ENCODE data around the gene MPRIP. TPM values are rescaled to one million over a fixed set of nuclear protein-coding genes. Genes with fewer than 3 reads are reported as not detected.

Gene MPRIP
- total RNA-seq, 3 donors from 2014 or later: 121 to 132 (median 132) TPM

DNA sequence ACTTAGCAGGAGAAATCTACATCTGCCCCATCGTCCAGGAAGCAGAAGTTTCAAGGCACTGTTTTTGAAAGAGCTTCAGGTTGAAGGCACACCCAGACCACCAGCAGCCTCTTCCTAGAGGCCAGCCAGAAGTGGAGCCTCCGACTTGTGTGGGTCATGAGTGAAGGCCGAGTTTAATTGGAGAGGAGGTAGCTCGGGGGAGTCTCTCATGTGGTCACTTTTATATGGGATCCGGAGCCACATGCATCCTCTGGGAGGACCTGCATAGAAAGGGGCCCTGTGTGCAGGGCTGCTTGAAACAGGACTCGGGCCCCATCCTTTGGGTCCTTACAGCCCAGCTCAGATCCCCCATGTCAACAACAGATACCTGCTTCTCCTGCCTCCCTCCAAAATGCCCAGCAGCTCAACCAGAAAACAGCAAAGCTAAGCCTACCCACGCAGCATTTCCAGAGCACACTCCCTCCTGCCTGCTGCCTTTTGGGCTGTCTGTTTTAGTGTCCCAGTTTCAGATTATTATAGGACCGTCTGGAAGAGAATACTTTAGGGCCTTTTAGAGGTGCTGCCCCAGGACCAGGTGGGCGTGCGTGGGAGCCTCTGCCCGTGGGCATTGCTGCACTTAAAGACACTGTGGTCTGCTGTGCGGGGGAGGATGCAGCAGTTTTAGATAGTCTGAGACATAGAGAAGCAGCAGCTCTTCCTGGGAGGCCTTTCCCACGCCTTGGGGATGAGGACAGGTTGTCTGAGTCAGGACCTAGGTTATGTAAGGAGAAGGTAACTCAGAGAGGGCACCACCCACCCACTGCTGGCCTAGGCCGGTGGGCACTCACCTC lies 29.5 kb downstream of the MPRIP start:
- H3K4me1 Mint-ChIP-seq (ENCODE audit: low read depth): peaks cover 62% of the 10 kb centered on the region
- ATAC-seq: no peak
- no peak overlapping the region for H3K4me3 Mint-ChIP-seq
- DNase-seq: no peak
- peaks cover 10% of the 10 kb centered on the region for H3K9me3 Mint-ChIP-seq
- no peaks in the 10 kb centered on the region for H3K27me3 Mint-ChIP-seq (ENCODE audit: low read depth)
- H3K36me3 Mint-ChIP-seq (ENCODE audit: insufficient read depth): peaks cover 16% of the 10 kb centered on the region

DNA sequence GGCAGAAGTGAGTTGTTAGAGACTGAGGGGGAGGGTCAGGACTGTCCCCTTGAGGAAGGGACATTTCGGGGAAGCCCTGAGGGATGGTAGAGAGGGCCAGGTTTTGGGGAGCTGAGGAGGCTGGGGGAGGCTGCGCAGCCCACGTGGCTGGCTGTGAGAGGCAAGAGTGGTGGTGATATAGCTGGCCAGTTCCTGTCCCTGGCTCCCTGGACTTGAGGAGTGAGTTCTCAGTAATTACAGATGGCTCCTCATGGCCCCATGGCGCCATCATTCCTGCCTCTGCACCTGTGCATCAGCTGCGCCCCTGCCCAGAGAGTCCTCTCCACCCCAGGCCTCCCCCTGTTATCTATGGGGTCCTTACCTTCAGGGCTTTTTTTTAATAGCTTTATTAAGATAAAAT lies 30.3 kb downstream of the MPRIP start:
- H3K4me1 Mint-ChIP-seq (ENCODE audit: low read depth): peaks cover 61% of the 10 kb centered on the region
- no peak for DNase-seq

DNA sequence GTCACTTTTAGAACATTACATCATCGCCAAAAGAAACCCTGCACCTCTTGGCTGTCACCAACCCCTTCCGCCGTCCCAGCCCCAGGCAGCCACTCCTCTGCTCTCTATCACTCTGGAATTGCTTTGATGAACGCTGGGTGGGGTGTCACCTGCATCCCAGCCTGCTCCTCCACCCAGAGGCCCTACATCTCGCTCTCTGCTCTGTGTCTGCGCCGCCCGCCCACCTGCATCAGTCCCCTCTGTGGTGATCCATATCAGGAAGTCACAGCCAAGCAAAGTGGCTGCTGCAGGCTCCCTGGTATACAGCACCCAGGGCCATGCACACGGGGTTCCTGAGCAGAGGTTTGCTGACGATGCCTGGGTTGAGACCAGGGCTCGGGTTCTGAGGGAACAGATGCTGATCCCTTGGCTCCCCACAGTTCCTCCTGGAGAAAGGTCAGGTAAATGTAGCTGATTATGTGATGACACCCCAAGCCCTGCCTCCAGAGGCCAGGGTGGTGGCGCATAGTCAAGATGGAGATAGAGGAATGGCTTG lies 30.8 kb downstream of the MPRIP start:
- ATAC-seq (no peak), DNase-seq (no peak)
- Mint-ChIP-seq H3K27me3 (ENCODE audit: low read depth) (no peaks in the 10 kb centered on the region), H3K36me3 (ENCODE audit: insufficient read depth) (peaks cover 22% of the 10 kb centered on the region), H3K4me1 (ENCODE audit: low read depth) (peaks cover 59% of the 10 kb centered on the region), H3K9me3 (peaks cover 10% of the 10 kb centered on the region), H3K4me3 (no peak overlapping the region)

More for the DNA sequence above, 30.3 kb downstream of the MPRIP start:
- Mint-ChIP-seq H3K9me3 (peaks cover 10% of the 10 kb centered on the region), H3K36me3 (ENCODE audit: insufficient read depth) (peaks cover 20% of the 10 kb centered on the region), H3K4me3 (no peak overlapping the region), H3K27me3 (ENCODE audit: low read depth) (no peaks in the 10 kb centered on the region)
- ATAC-seq: no peak

DNA sequence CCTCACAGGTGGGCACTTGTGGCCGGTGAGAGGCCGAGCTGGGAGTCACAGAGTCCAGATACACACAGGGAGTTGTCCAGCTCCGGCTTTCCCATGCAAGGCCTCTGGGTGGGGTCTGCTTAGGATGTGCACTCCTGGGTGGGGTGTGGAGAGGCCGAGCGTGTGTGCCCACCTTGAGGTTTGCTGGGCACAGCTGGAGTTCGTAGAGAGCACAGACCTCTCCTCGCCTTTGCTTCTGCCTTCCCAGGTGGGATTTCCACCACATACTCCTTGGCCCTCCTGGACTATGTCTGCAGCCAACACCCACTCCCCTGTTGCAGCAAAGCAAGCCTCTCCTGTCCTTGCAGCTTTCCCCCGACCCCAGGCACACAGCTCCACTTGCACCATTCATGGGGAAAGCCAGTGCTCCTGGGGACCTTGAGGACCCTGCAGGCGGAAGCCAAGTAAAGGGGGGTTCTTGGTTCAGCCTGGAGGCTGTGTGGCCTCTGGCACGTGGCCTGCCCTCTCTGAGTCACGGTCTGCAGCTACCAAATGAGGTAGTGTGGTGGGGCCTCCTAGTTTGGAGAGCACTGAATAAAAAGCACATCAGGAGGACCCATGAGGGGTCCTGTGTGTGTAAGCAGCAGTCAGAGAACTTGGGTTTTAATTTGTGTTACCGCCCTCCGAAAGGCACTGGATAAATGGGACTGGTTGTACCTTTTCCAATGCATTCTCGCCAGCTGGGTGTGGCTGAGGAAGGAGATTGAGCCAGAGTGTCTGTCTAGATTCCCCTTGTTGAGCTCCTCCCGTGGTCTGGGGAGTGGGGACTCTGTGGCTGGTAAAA lies 31.5 kb downstream of the MPRIP start:
- peaks cover 57% of the 10 kb centered on the region for H3K4me1 Mint-ChIP-seq (ENCODE audit: low read depth)
- H3K9me3 Mint-ChIP-seq: peaks cover 10% of the 10 kb centered on the region
- ATAC-seq (no peak), DNase-seq (no peak)
- H3K27me3 Mint-ChIP-seq (ENCODE audit: low read depth): no peaks in the 10 kb centered on the region
- peaks cover 26% of the 10 kb centered on the region for H3K36me3 Mint-ChIP-seq (ENCODE audit: insufficient read depth)
- H3K4me3 Mint-ChIP-seq: no peak overlapping the region

DNA sequence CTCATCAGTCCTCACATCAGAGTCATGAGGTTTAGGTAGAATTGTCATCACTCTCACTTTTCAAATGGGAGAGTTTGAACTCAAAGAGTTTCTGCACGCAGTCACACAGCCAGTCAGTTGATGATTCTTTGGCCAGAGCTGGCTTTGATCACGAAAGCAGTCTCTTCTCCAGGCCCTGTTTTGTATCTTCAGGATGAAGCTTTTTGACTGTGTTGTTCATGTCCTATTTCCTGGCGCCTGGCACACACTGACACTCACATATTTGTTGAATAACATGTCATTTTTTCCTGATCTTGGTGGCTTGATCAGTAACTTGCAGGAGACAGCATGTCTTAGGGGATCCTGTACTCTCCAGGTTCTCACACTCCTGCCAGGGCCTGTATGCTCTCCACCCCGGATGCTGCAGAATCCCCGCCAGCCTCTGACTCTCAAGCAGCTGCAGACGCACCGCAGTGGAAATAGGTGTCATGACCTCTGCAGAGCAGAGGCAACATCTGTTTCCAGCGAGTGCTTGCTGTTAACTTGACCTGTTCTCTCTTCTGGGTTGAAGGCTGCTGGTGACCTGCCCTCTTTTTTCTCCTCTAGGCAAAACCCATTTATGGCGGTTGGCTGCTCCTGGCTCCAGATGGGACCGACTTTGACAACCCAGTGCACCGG lies 33.0 kb downstream of the MPRIP start:
- no peak for DNase-seq
- H3K36me3 Mint-ChIP-seq (ENCODE audit: insufficient read depth): peaks cover 24% of the 10 kb centered on the region
- ATAC-seq: peak in 1 of 2 donors; percentile 35
- H3K4me1 Mint-ChIP-seq (ENCODE audit: low read depth): peaks cover 51% of the 10 kb centered on the region
- peaks cover 6% of the 10 kb centered on the region for H3K9me3 Mint-ChIP-seq
- H3K27me3 Mint-ChIP-seq (ENCODE audit: low read depth): no peaks in the 10 kb centered on the region
- H3K4me3 Mint-ChIP-seq: no peak overlapping the region

DNA sequence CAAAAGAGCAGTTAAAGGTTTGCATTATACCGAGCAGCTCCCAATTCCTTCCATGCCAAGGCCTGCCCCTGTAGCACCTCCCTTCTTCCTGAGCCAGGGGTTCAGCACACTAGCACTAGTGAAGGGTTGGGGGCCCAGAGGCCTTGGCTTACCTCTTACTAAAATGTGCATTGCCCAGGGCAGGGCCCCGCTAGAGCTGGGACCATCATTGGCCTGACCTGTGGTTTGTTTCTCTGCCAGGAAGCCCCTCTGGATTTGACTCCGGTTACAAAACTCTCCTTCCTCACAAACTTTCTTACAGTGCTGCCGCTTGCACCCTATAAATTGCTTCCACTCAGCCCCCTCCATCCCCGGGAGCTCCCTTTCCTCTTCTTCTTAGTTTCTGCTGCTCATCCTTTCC lies 33.8 kb downstream of the MPRIP start:
- H3K4me3 Mint-ChIP-seq: no peak overlapping the region
- no peak for ATAC-seq
- no peak for DNase-seq
- peaks cover 18% of the 10 kb centered on the region for H3K36me3 Mint-ChIP-seq (ENCODE audit: insufficient read depth)
- no peaks in the 10 kb centered on the region for H3K27me3 Mint-ChIP-seq (ENCODE audit: low read depth)
- no peaks in the 10 kb centered on the region for H3K9me3 Mint-ChIP-seq
- H3K4me1 Mint-ChIP-seq (ENCODE audit: low read depth): peaks cover 44% of the 10 kb centered on the region

DNA sequence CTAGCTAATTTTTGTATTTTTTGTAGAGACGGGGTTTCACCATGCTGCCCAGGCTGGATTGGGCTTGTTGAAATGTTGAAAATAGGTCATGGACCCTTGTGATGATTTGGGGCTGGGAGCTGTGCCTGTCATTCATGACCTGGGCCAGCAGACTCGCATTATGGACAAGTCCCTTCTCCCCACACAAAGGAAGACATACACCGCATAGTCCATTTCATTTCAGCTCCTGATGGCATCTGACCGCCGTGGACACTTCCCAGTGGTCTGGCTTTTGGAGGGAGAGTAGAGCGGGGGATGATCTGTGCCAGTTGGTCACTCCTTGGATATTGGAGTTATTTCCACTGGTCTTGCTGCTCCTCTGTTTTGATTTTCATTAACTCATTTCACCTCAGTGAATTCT lies 34.8 kb downstream of the MPRIP start:
- DNase-seq (no peak), ATAC-seq (no peak)
- peaks cover 18% of the 10 kb centered on the region for H3K36me3 Mint-ChIP-seq (ENCODE audit: insufficient read depth)
- H3K27me3 Mint-ChIP-seq (ENCODE audit: low read depth): no peaks in the 10 kb centered on the region
- no peaks in the 10 kb centered on the region for H3K9me3 Mint-ChIP-seq
- peaks cover 36% of the 10 kb centered on the region for H3K4me1 Mint-ChIP-seq (ENCODE audit: low read depth)
- H3K4me3 Mint-ChIP-seq: no peak overlapping the region

DNA sequence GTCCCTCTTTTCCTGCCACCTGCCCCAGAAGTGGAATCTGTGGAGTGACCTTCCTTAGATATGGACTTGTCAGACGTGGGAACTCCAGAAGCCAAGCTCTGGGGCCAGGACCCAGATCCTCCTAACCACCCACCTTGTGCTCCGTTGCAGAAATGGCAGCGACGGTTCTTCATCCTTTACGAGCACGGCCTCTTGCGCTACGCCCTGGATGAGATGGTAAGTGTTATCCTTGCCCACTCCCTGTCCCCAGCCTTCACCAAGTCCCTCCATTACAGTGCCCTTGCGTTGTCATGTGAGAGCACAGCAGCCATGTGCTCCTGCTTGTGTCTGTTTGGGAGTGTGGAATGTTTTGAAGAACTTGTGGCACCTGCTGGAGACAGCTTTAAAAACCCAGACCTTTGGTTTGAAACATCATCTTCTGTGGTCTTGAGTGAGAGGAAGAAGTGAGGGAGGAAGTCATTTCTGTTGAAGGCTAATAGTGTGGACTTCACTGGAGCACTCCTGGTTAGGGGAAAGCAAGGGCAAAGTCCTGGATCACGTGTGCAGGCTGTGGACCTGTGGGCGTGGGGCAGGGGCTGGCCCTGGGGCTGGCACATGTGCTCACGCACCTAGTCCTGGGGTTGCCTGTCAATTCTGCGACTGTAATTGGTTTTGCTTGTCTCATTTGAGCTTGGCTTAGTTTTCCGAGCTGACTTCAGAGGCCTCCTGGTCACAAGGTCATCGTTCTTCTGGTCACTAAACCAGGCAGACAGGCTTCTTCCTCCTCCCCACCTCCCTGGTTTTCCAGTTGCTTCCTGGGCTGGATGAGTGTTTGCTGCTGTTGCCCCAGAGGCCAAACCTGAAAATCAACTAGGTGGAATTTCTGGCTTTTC lies 35.8 kb downstream of the MPRIP start:
- Mint-ChIP-seq H3K4me1 (ENCODE audit: low read depth) (peaks cover 28% of the 10 kb centered on the region), H3K36me3 (ENCODE audit: insufficient read depth) (peaks cover 23% of the 10 kb centered on the region), H3K9me3 (no peaks in the 10 kb centered on the region), H3K27me3 (ENCODE audit: low read depth) (no peaks in the 10 kb centered on the region), H3K4me3 (no peak overlapping the region)
- no peak for ATAC-seq
- DNase-seq: no peak

DNA sequence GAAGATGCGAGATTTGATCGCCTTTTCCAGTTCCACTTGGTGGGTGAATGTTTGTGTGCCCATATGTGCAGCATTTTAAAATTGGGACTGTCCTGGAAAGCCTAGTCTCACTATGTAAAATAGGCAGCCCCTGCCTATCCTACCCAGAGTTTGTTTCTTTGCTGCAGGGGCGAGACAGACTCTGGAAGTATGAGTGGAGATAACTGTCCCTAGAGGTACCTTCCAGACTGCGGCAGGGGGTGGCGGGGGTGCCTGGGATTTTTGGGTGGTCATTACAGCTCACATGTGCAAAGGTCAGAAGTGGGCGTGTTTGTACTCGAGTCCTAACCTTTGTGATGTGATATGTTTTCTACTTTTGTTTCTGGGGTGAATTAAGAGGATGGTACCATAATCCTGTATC lies 36.6 kb downstream of the MPRIP start:
- H3K27me3 Mint-ChIP-seq (ENCODE audit: low read depth): no peaks in the 10 kb centered on the region
- no peaks in the 10 kb centered on the region for H3K9me3 Mint-ChIP-seq
- no peak overlapping the region for H3K4me3 Mint-ChIP-seq
- H3K4me1 Mint-ChIP-seq (ENCODE audit: low read depth): peaks cover 23% of the 10 kb centered on the region
- H3K36me3 Mint-ChIP-seq (ENCODE audit: insufficient read depth): peaks cover 23% of the 10 kb centered on the region
- DNase-seq: no peak
- ATAC-seq: no peak

DNA sequence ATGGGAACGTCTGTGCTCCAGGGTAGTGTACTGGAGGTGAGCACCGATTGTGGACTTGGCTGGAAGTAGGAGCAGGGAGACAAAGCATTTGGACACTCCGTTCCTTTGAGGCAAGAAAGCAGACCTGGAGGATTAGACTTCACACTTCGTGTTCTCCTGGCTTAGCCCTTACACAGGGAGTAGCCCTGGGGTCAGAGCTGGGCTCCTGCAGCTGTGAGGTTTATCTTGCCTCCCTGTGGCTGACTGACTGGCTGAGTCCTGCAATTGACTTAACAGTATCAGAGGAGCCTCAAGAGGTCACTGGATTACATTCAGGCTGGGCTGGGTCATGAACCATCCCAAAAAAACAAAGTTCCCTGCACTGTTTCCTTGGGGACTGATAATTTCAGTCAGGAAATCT lies 37.1 kb downstream of the MPRIP start:
- H3K36me3 Mint-ChIP-seq (ENCODE audit: insufficient read depth): peaks cover 23% of the 10 kb centered on the region
- ATAC-seq (no peak), DNase-seq (no peak)
- H3K4me1 Mint-ChIP-seq (ENCODE audit: low read depth): peaks cover 19% of the 10 kb centered on the region
- H3K9me3 Mint-ChIP-seq: no peaks in the 10 kb centered on the region
- no peaks in the 10 kb centered on the region for H3K27me3 Mint-ChIP-seq (ENCODE audit: low read depth)
- H3K4me3 Mint-ChIP-seq: no peak overlapping the region

DNA sequence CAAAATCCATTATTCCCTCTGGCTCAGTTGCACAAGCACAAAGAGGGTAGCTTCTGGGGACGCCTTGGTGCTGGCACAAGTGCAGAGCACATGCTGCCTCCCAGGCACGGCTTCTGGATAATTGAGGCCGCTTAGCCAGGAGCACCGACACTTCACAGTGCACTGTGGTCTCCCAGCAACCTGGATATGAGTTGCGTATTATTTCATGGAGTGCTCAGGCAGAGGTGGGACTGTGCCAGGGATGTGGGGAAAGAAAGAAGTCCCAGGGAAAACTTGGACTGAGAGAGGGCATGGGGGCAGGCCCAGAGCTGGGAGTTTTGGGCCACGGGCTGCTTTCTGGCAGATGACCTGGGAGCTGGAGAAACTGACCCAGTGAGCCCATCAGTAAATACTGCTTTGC lies 37.5 kb downstream of the MPRIP start:
- peaks cover 15% of the 10 kb centered on the region for H3K4me1 Mint-ChIP-seq (ENCODE audit: low read depth)
- no peaks in the 10 kb centered on the region for H3K9me3 Mint-ChIP-seq
- H3K4me3 Mint-ChIP-seq: no peak overlapping the region
- DNase-seq (no peak), ATAC-seq (no peak)
- no peaks in the 10 kb centered on the region for H3K27me3 Mint-ChIP-seq (ENCODE audit: low read depth)
- peaks cover 21% of the 10 kb centered on the region for H3K36me3 Mint-ChIP-seq (ENCODE audit: insufficient read depth)

DNA sequence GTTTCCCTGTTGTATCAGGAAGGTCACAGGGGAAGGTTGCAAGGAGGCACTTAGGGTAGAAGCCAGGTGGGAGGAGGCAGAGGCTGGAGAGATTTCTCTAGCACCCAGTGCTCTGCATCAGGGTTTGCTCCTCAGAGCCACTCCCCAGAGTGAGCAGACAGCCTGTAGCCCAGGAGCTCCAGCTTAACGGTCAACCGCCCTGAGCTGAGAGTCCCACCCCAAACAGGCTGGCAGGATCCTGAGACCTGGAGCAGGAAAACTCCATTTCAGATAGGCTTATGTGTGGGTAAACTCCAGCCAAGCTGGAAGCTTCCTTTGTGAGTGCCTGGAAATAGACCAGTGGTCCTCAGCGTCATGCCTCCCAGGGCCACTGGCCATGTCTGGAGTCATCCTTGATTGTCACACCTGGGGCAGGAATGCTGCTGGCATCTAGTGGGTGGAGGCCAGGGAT lies 37.9 kb downstream of the MPRIP start:
- Mint-ChIP-seq H3K9me3 (no peaks in the 10 kb centered on the region), H3K27me3 (ENCODE audit: low read depth) (no peaks in the 10 kb centered on the region), H3K4me3 (no peak overlapping the region), H3K4me1 (ENCODE audit: low read depth) (peaks cover 12% of the 10 kb centered on the region), H3K36me3 (ENCODE audit: insufficient read depth) (peaks cover 22% of the 10 kb centered on the region)
- ATAC-seq (no peak), DNase-seq (no peak)

DNA sequence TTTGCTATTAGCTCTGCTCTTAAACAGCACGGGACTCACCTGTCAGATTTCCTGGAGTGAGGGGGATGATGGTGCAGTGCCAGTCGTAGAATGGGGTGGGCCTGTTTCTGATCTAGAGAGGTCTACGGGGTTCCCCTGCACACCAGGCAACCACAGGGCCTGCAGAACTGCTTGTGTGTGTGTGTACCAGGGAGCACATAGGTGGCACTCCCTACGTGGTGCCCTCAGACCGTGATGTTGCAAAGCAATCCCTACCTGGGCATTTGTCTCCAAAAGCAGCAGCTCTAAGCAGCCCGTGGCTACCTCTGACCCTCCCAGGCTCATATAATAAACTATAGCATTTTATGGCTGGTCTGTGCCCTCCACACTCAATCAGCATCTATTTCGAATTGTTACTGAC lies 38.5 kb downstream of the MPRIP start:
- H3K27me3 Mint-ChIP-seq (ENCODE audit: low read depth): no peaks in the 10 kb centered on the region
- peaks cover 8% of the 10 kb centered on the region for H3K4me1 Mint-ChIP-seq (ENCODE audit: low read depth)
- no peak overlapping the region for H3K4me3 Mint-ChIP-seq
- no peaks in the 10 kb centered on the region for H3K9me3 Mint-ChIP-seq
- DNase-seq (no peak), ATAC-seq (no peak)
- H3K36me3 Mint-ChIP-seq (ENCODE audit: insufficient read depth): peaks cover 22% of the 10 kb centered on the region
